ENCODE results near the gene EGFL8. TPM values are rescaled to one million over a fixed set of nuclear protein-coding genes. Genes with fewer than 3 reads are reported as not detected.

EGFL8 gene
- total and polyA plus RNA-seq, 9 of the 15 experiments (the other 6 are each of a cell fraction or from before 2014, with no cell fraction given), result 2.2 to 47.4 (median 14.2) TPM

DNA sequence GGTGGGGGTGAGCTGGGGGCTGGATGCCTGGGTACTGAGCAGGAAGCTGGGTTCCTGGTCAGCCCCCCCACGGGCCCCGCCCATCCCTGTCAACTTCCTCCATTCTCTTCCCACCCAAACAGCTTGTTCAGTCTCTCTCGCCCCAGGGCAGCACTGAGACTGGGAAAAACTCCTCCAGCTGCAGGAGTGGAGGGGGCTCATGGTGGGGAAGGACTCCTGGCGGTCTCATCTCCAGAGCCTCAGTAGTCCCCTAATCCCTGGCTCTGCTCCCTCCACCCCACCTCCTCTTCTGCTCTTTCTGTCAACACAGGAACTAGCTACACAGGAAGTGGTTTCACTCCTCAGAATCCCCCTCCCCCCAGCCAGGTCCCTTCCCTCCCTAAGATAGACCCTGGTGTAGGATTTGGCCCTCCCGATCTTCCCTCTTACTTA, 28.2 kb downstream of the EGFL8 start, which contains the start of gene GPSM3 (continued):
- 0 out of 2 replicates have a peak, but pooled peaks have one; percentile 24 for TF ChIP-seq OTX1 (CRISPR knock-in tag; IDR thresholded peaks at IDR 0.05)
- peak; percentile 92 for TF ChIP-seq VEZF1 (CRISPR knock-in tag; IDR thresholded peaks at IDR 0.05)
- peak in 1 of 2 experiments; percentile 31; a peak in 1 of 4 replicates for TF ChIP-seq RCOR1 (IDR thresholded peaks at IDR 0.05; ENCODE audit: borderline replicate concordance in 1 of 2, low read depth in 2 of 2, low read length in 2 of 2)
- TF ChIP-seq FOXK2 (conservative IDR thresholded peaks at IDR 0.05 in 1 of 2, IDR thresholded peaks at IDR 0.05 in 1 of 2; ENCODE audit: low read depth in 2 of 2), result peak; percentile 89 to 96
- TF ChIP-seq SIN3A (IDR thresholded peaks at IDR 0.05; ENCODE audit: borderline replicate concordance in 2 of 2, control insufficient read depth in 1 of 2, low read depth in 2 of 2, low read length in 2 of 2), result 0 out of 4 replicates have a peak, but pooled peaks of 1 of the 2 experiments have one; percentile 1
- peak; percentile 93 for TF ChIP-seq ZNF740 (CRISPR knock-in tag; IDR thresholded peaks at IDR 0.05)
- peak in 1 of 2 experiments; percentile 78; a peak in 2 of 4 replicates for TF ChIP-seq ZNF740 (tag; IDR thresholded peaks at IDR 0.05)
- TF ChIP-seq PML (IDR thresholded peaks at IDR 0.05; ENCODE audit: low read length), result peak; percentile 32; the same call in 1 of the 2 replicates
- peak in 1 of 2 experiments; percentile 19; a peak in 1 of 4 replicates for TF ChIP-seq HDAC1 (IDR thresholded peaks at IDR 0.05)
- TF ChIP-seq POLR2B (IDR thresholded peaks at IDR 0.05; ENCODE audit: low read depth, partially characterized antibody), result peak; percentile 68
- no peak for TF ChIP-seq HMGXB4 (CRISPR knock-in tag; IDR thresholded peaks at IDR 0.05)
- TF ChIP-seq GABPA (tag; conservative IDR thresholded peaks at IDR 0.05; ENCODE audit: low read depth), result peak; percentile 92
- no peak for TF ChIP-seq KDM2B (CRISPR knock-in tag; IDR thresholded peaks at IDR 0.05)
- TF ChIP-seq TAF1 (IDR thresholded peaks at IDR 0.05; ENCODE audit: control insufficient read depth, extremely low read depth, insufficient read depth, low read length, severe bottlenecking), result peak; percentile 68
- TF ChIP-seq NR2C1 (IDR thresholded peaks at IDR 0.05), result peak; percentile 89
- peak; percentile 92 for TF ChIP-seq NR2C1 (tag; IDR thresholded peaks at IDR 0.05)
- TF ChIP-seq RAD21 (CRISPR knock-in tag; conservative IDR thresholded peaks at IDR 0.05 in 1 of 2, IDR thresholded peaks at IDR 0.05 in 1 of 2), result no peak
- peak; percentile 63 for TF ChIP-seq HDAC3 (IDR thresholded peaks at IDR 0.05; ENCODE audit: borderline replicate concordance, partially characterized antibody)
- peak; percentile 57 for TF ChIP-seq ZNF583 (CRISPR knock-in tag; IDR thresholded peaks at IDR 0.05)
- TF ChIP-seq, protein P1, sequence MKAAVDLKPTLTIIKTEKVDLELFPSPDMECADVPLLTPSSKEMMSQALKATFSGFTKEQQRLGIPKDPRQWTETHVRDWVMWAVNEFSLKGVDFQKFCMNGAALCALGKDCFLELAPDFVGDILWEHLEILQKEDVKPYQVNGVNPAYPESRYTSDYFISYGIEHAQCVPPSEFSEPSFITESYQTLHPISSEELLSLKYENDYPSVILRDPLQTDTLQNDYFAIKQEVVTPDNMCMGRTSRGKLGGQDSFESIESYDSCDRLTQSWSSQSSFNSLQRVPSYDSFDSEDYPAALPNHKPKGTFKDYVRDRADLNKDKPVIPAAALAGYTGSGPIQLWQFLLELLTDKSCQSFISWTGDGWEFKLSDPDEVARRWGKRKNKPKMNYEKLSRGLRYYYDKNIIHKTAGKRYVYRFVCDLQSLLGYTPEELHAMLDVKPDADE (conservative IDR thresholded peaks at IDR 0.05; ENCODE audit: control insufficient read depth, low read depth, low read length), result peak; percentile 57; the same call in 1 of the 2 replicates
- no peak for TF ChIP-seq FUS (optimal IDR thresholded peaks at IDR 0.05; ENCODE audit: low read depth, low read length)
- no peak for TF ChIP-seq ATF1 (CRISPR knock-in tag; IDR thresholded peaks at IDR 0.05)
- TF ChIP-seq ATF1 (tag; IDR thresholded peaks at IDR 0.05), result peak; percentile 40

Data from K562 (cell line).